Neural progenitor cell (in vitro differentiated cells): ENCODE results near the gene MLH1.

ENCODE experiments used
- CTCF ChIP-seq: fragments of 200-600 bp; sonication (generic); IDR thresholded peaks from 2 replicates; pipeline ENCODE4 v1.5.1; 2017; ENCODE audit warnings: antibody characterized with exemption, mild to moderate bottlenecking
- EZH2phosphoT487 ChIP-seq: fragments of 200-600 bp; sonication (generic); IDR thresholded peaks from 2 replicates; pipeline ENCODE4 v1.6.1; 2017; ENCODE audit warnings: antibody characterized with exemption

- TF ChIP-seq CTCF (no peak), EZH2phosphoT487 (no peak)
These were observed 37.3 kb downstream of the MLH1 start for GRCh38 chr3:37030588-37030987.
